H9 (cell line): ENCODE measurements around the gene ARAP2. TPM values are rescaled to one million over a fixed set of nuclear protein-coding genes. Genes with fewer than 3 reads are reported as not detected.

Experiments
- DNase-seq: peaks from one replicate; pipeline ENCODE4 v3.0.0-alpha.2; 2017
- H2AFZ ChIP-seq: one replicate; pipeline ENCODE4 v1.6.1; 2013; ENCODE audit warnings: mild to moderate bottlenecking, low read length, control low read depth, moderate library complexity
- H2AK5ac ChIP-seq: 2 replicates; pipeline ENCODE4 v1.6.1; 2013; ENCODE audit warnings: low read length, control low read depth, mixed read lengths; ENCODE audit not compliant: insufficient read length
- H2BK120ac ChIP-seq: one replicate; pipeline ENCODE4 v1.6.1; 2013; ENCODE audit warnings: low read depth, mild to moderate bottlenecking, low read length, control low read depth, inconsistent platforms; ENCODE audit not compliant: poor library complexity, severe bottlenecking
- H2BK12ac ChIP-seq: 2 replicates; pipeline ENCODE4 v1.6.1; 2013; ENCODE audit warnings: low read length, control low read depth, mixed read lengths, low read depth; ENCODE audit not compliant: insufficient read length
- H2BK15ac ChIP-seq: 2 replicates; pipeline ENCODE4 v1.6.1; 2013; ENCODE audit warnings: low read depth, low read length, control low read depth
- H2BK20ac ChIP-seq: one replicate; pipeline ENCODE4 v1.6.1; 2013; ENCODE audit warnings: low read depth, mild to moderate bottlenecking, low read length, control low read depth, inconsistent platforms; ENCODE audit not compliant: poor library complexity, severe bottlenecking
- H2BK5ac ChIP-seq: 2 replicates; pipeline ENCODE4 v1.6.1; 2013; ENCODE audit warnings: low read length, control low read depth, mixed read lengths; ENCODE audit not compliant: insufficient read length
- H3K14ac ChIP-seq: 2 replicates; pipeline ENCODE4 v1.6.1; 2013; ENCODE audit warnings: low read length, control low read depth; ENCODE audit not compliant: insufficient read depth
- H3K18ac ChIP-seq: 2 replicates; pipeline ENCODE4 v1.6.1; 2013; ENCODE audit warnings: low read depth, mild to moderate bottlenecking, mixed read lengths, low read length, control low read depth; ENCODE audit not compliant: insufficient read length
- H3K23ac ChIP-seq: 2 replicates; pipeline ENCODE4 v1.6.1; 2013; ENCODE audit warnings: low read length, control low read depth, mixed read lengths, low read depth; ENCODE audit not compliant: insufficient read length
- H3K23me2 ChIP-seq: 2 replicates; pipeline ENCODE4 v1.6.1; 2013; ENCODE audit warnings: low read depth, mild to moderate bottlenecking, mixed read lengths, low read length, control low read depth; ENCODE audit not compliant: insufficient read length, poor library complexity, severe bottlenecking
- H3K27ac ChIP-seq: 2 replicates; pipeline ENCODE4 v1.5.1; 2013; ENCODE audit warnings: low read length, control low read depth, mixed read lengths, low read depth; ENCODE audit not compliant: insufficient read length
- H3K27me3 ChIP-seq: 2 replicates; pipeline ENCODE4 v1.6.1; 2013; ENCODE audit warnings: low read length, control low read depth, inconsistent platforms; ENCODE audit not compliant: insufficient read depth
- H3K4ac ChIP-seq: 2 replicates; pipeline ENCODE4 v1.6.1; 2013; ENCODE audit warnings: low read depth, mild to moderate bottlenecking, control low read depth, inconsistent platforms, low read length, moderate library complexity
- H3K4me1 ChIP-seq: 2 replicates; pipeline ENCODE4 v1.6.1; 2013; ENCODE audit warnings: low read length, control low read depth, inconsistent platforms; ENCODE audit not compliant: insufficient read depth
- H3K4me2 ChIP-seq: 2 replicates; pipeline ENCODE4 v1.6.1; 2013; ENCODE audit warnings: low read length, control low read depth, mixed read lengths; ENCODE audit not compliant: insufficient read length, insufficient read depth
- H3K56ac ChIP-seq: 2 replicates; pipeline ENCODE4 v1.6.1; 2013; ENCODE audit warnings: low read depth, mild to moderate bottlenecking, mixed read lengths, low read length, control low read depth; ENCODE audit not compliant: insufficient read length
- H3K79me1 ChIP-seq: 2 replicates; pipeline ENCODE4 v1.6.1; 2013; ENCODE audit warnings: low read depth, mild to moderate bottlenecking, moderate library complexity, low read length, control low read depth, inconsistent platforms; ENCODE audit not compliant: insufficient read depth, poor library complexity, severe bottlenecking
- H3K79me2 ChIP-seq: 2 replicates; pipeline ENCODE4 v1.6.1; 2013; ENCODE audit warnings: low read length, control low read depth, inconsistent platforms; ENCODE audit not compliant: insufficient read depth
- H3K9ac ChIP-seq: 2 replicates; pipeline ENCODE4 v1.6.1; 2013; ENCODE audit warnings: low read length, control low read depth, mixed read lengths; ENCODE audit not compliant: insufficient read length; ENCODE audit errors: extremely low read depth
- H3K9me3 ChIP-seq: one replicate; pipeline ENCODE4 v1.6.1; 2013; ENCODE audit warnings: low read depth, low read length, inconsistent platforms; ENCODE audit not compliant: control insufficient read depth
- H3T11ph ChIP-seq: one replicate; pipeline ENCODE4 v1.6.1; 2013; ENCODE audit warnings: mild to moderate bottlenecking, low read length, control low read depth, inconsistent platforms
- H4K20me1 ChIP-seq: one replicate; pipeline ENCODE4 v1.6.1; 2013; ENCODE audit not compliant: control insufficient read depth, insufficient read length, insufficient read depth
- H4K5ac ChIP-seq: 2 replicates; pipeline ENCODE4 v1.6.1; 2013; ENCODE audit warnings: low read depth, mild to moderate bottlenecking, mixed read lengths, low read length, control low read depth; ENCODE audit not compliant: insufficient read length
- H4K8ac ChIP-seq: replicated peaks from 2 replicates; pipeline ENCODE4 v1.6.1; 2013; ENCODE audit warnings: low read length, control low read depth, mixed read lengths, low read depth; ENCODE audit not compliant: insufficient read length
- H4K91ac ChIP-seq: 2 replicates; pipeline ENCODE4 v1.6.1; 2013; ENCODE audit warnings: low read depth, mild to moderate bottlenecking, moderate library complexity, mixed read lengths, low read length, control low read depth; ENCODE audit not compliant: insufficient read length
- H3K27ac Mint-ChIP-seq, 3 experiments: 2 replicates in 2 of 3; 3 replicates in 1 of 3; pipeline ENCODE4 v1.8.0; 2020 to 2021; ENCODE audit warnings: mixed read lengths in 3 of 3, mild to moderate bottlenecking in 1 of 3, moderate library complexity in 1 of 3
- H3K27me3 Mint-ChIP-seq: 2 replicates; pipeline ENCODE4 v1.8.0; 2021; ENCODE audit warnings: low read depth, mild to moderate bottlenecking, moderate library complexity, mixed read lengths
- H3K36me3 Mint-ChIP-seq, 3 experiments: 2 replicates in 2 of 3; 3 replicates in 1 of 3; pipeline ENCODE4 v1.8.0; 2020 to 2021; ENCODE audit warnings: low read depth in 3 of 3, mixed read lengths in 3 of 3; ENCODE audit not compliant: insufficient read depth in 1 of 3
- H3K4me1 Mint-ChIP-seq, 2 experiments: 2 replicates each; pipeline ENCODE4 v1.8.0; 2020; ENCODE audit warnings: mixed read lengths in 2 of 2
- H3K4me3 Mint-ChIP-seq, 2 experiments: 2 replicates in 1 of 2; 3 replicates in 1 of 2; pipeline ENCODE4 v1.8.0; 2020 to 2021; ENCODE audit warnings: mild to moderate bottlenecking in 2 of 2, mixed read lengths in 2 of 2, moderate library complexity in 1 of 2
- H3K9me3 Mint-ChIP-seq, 2 experiments: 2 replicates in 1 of 2; 3 replicates in 1 of 2; pipeline ENCODE4 v1.8.0; 2020; ENCODE audit warnings: mild to moderate bottlenecking in 2 of 2, mixed read lengths in 2 of 2, moderate library complexity in 1 of 2
- WGBS: extraction: QIAGEN DNeasy Blood & Tissue Kit; methylation state at CpG from one replicate; pipeline ENCODE4 v1.1.7; 2013; ENCODE audit warnings: missing lambda C conversion rate, low lambda C conversion rate, mixed read lengths; ENCODE audit not compliant: insufficient read length; ENCODE audit errors: extremely low coverage; 5-methylcytosine and 5-hydroxymethylcytosine counted together
- total RNA-seq: library from RNA; stranded (reverse); gene quantifications from 2 replicates; pipeline ENCODE4 v1.2.1, GENCODE V29; 2021
- TF ChIP-seq, protein P1 (sequence below): fragments of 200-600 bp; sonication (generic); conservative IDR thresholded peaks from 3 replicates; pipeline ENCODE4 v1.8.0; 2021; ENCODE audit warnings: antibody characterized with exemption, mild to moderate bottlenecking

ARAP2 gene
- total RNA-seq, 1 experiment from 2014 or later = 6.3 TPM

DNA sequence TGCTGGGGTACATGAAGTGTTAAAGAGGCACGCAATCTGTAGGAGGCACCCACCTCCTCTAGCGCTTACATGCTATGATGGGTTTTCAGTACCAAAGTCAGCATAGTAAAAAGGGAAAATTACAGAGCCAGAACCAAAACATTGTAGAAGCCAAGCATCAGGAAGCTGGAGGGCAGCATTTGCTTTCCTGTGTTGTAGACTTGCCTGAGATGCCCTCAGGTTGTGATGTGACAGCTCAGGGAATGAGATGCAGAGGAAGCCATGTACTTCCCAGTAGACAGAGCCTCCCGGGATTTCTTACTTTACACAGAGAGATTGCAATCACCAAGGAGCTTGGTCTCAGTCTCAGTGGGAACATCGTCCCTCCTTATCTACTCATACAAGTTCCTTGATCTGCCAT lies 161.5 kb downstream of the ARAP2 start:
- no peak overlapping the region for H2AK5ac ChIP-seq

More for the DNA sequence above, 161.5 kb downstream of the ARAP2 start:
- H4K5ac ChIP-seq = no peak overlapping the region
- H3K14ac ChIP-seq = no peak overlapping the region
- H3T11ph ChIP-seq = no peak overlapping the region
- no CpG with 5 or more reads among the region's 4 CpGs for WGBS
- no peak overlapping the region for H3K18ac ChIP-seq
- H2AFZ ChIP-seq = no peak overlapping the region
- no peak overlapping the region for H3K56ac ChIP-seq
- no peak overlapping the region for H3K27ac ChIP-seq
- no peaks in the 10 kb centered on the region for H3K79me2 ChIP-seq
- no peak overlapping the region for H2BK15ac ChIP-seq
- no peaks in the 10 kb centered on the region for H3K27me3 ChIP-seq
- no peaks in the 10 kb centered on the region for H3K4me1 ChIP-seq
- Mint-ChIP-seq H3K4me1 (no peaks in the 10 kb centered on the region), H3K36me3 (no peaks in the 10 kb centered on the region), H3K27me3 (no peaks in the 10 kb centered on the region), H3K4me3 (no peak overlapping the region), H3K9me3 (no peaks in the 10 kb centered on the region), H3K27ac (no peak overlapping the region)
- no peak overlapping the region for H3K4me2 ChIP-seq
- no peak overlapping the region for H3K4ac ChIP-seq
- H4K8ac ChIP-seq = no peak overlapping the region
- no peaks in the 10 kb centered on the region for H4K20me1 ChIP-seq
- H2BK120ac ChIP-seq = no peak overlapping the region
- H2BK12ac ChIP-seq = no peak overlapping the region
- no peak overlapping the region for H4K91ac ChIP-seq
- no peaks in the 10 kb centered on the region for H3K9me3 ChIP-seq
- H3K23ac ChIP-seq = no peak overlapping the region
- no peak for DNase-seq
- H3K9ac ChIP-seq = no peak overlapping the region
- TF ChIP-seq, protein P1, sequence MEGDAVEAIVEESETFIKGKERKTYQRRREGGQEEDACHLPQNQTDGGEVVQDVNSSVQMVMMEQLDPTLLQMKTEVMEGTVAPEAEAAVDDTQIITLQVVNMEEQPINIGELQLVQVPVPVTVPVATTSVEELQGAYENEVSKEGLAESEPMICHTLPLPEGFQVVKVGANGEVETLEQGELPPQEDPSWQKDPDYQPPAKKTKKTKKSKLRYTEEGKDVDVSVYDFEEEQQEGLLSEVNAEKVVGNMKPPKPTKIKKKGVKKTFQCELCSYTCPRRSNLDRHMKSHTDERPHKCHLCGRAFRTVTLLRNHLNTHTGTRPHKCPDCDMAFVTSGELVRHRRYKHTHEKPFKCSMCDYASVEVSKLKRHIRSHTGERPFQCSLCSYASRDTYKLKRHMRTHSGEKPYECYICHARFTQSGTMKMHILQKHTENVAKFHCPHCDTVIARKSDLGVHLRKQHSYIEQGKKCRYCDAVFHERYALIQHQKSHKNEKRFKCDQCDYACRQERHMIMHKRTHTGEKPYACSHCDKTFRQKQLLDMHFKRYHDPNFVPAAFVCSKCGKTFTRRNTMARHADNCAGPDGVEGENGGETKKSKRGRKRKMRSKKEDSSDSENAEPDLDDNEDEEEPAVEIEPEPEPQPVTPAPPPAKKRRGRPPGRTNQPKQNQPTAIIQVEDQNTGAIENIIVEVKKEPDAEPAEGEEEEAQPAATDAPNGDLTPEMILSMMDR = no peak
- H2BK20ac ChIP-seq = no peak overlapping the region
- no peaks in the 10 kb centered on the region for H3K23me2 ChIP-seq
- no peaks in the 10 kb centered on the region for H3K79me1 ChIP-seq
- no peak overlapping the region for H2BK5ac ChIP-seq
